ENCODE results near the gene GGT5.
"Not testable (repeated sequence)": the region's sequence is repeated elsewhere in the genome, so short reads cannot be mapped to it uniquely, and the experiment has no call there.

Gene GGT5

GRCh38 chr22:24256736-24257135, 11.9 kb upstream of the GGT5 start:
- not testable (repeated sequence) for H2BK15ac ChIP-seq (ENCODE audit: low read length); H2BK120ac ChIP-seq (ENCODE audit: low read depth, low read length); H4K91ac ChIP-seq (ENCODE audit: low read depth, low read length, poor library complexity); H4K8ac ChIP-seq (ENCODE audit: low read depth, low read length); DNase-seq (ENCODE audit: low spot score); H3K14ac ChIP-seq (ENCODE audit: low read length); H3K79me1 ChIP-seq (ENCODE audit: low read depth, low read length); H3K23ac ChIP-seq (ENCODE audit: low read depth, low read length, poor library complexity); H3K36me3 ChIP-seq (replicated peaks in 1 of 2; ENCODE audit: control insufficient read depth in 2 of 2, insufficient read depth in 2 of 2, low read length in 2 of 2); H3K4me1 ChIP-seq (ENCODE audit: control insufficient read depth in 2 of 2, insufficient read depth in 1 of 2, low read depth in 1 of 2, low read length in 2 of 2); H3K18ac ChIP-seq (ENCODE audit: low read length); H3K27me3 ChIP-seq (ENCODE audit: control insufficient read depth in 3 of 3, insufficient read depth in 3 of 3, low read depth in 1 of 3, low read length in 3 of 3); H3K4me2 ChIP-seq (ENCODE audit: insufficient read depth, low read length, poor library complexity, severe bottlenecking); H3K4me3 ChIP-seq (ENCODE audit: low read length in 2 of 2); H2AK5ac ChIP-seq (ENCODE audit: low read depth, low read length); H2AFZ ChIP-seq (ENCODE audit: low read length); H2BK5ac ChIP-seq (ENCODE audit: low read length); H3K27ac ChIP-seq (replicated peaks; ENCODE audit: low read length); H3K9me3 ChIP-seq (replicated peaks in 1 of 2; ENCODE audit: control insufficient read depth in 2 of 2, insufficient read depth in 1 of 2, low read depth in 1 of 2, low read length in 2 of 2); H3K9ac ChIP-seq (ENCODE audit: low read depth, low read length, poor library complexity); H3K4ac ChIP-seq (ENCODE audit: low read length); H2BK12ac ChIP-seq (ENCODE audit: low read length)
- no CpG with 5 or more reads among the region's 7 CpGs for WGBS, 2 donors (ENCODE audit: extremely low coverage in 2 of 2, insufficient read length in 2 of 2, insufficient replicate concordance in 1 of 2)

- H2BK120ac ChIP-seq (ENCODE audit: low read depth, low read length); H3K9ac ChIP-seq (ENCODE audit: low read depth, low read length, poor library complexity); H3K36me3 ChIP-seq (replicated peaks in 1 of 2; ENCODE audit: control insufficient read depth in 2 of 2, insufficient read depth in 2 of 2, low read length in 2 of 2); DNase-seq (ENCODE audit: low spot score); H4K91ac ChIP-seq (ENCODE audit: low read depth, low read length, poor library complexity); H3K27ac ChIP-seq (replicated peaks; ENCODE audit: low read length); H3K4me3 ChIP-seq (ENCODE audit: low read length in 2 of 2); H2BK12ac ChIP-seq (ENCODE audit: low read length); H2AFZ ChIP-seq (ENCODE audit: low read length); H2BK15ac ChIP-seq (ENCODE audit: low read length); H2AK5ac ChIP-seq (ENCODE audit: low read depth, low read length); H3K23ac ChIP-seq (ENCODE audit: low read depth, low read length, poor library complexity); H3K14ac ChIP-seq (ENCODE audit: low read length); H3K18ac ChIP-seq (ENCODE audit: low read length); H2BK5ac ChIP-seq (ENCODE audit: low read length); H3K4me1 ChIP-seq (ENCODE audit: control insufficient read depth in 2 of 2, insufficient read depth in 1 of 2, low read depth in 1 of 2, low read length in 2 of 2); H4K8ac ChIP-seq (ENCODE audit: low read depth, low read length); H3K4me2 ChIP-seq (ENCODE audit: insufficient read depth, low read length, poor library complexity, severe bottlenecking); H3K27me3 ChIP-seq (ENCODE audit: control insufficient read depth in 3 of 3, insufficient read depth in 3 of 3, low read depth in 1 of 3, low read length in 3 of 3); H3K4ac ChIP-seq (ENCODE audit: low read length); H3K9me3 ChIP-seq (replicated peaks in 1 of 2; ENCODE audit: control insufficient read depth in 2 of 2, insufficient read depth in 1 of 2, low read depth in 1 of 2, low read length in 2 of 2); H3K79me1 ChIP-seq (ENCODE audit: low read depth, low read length): not testable (repeated sequence)
- WGBS, 2 donors (ENCODE audit: extremely low coverage in 2 of 2, insufficient read length in 2 of 2, insufficient replicate concordance in 1 of 2), result no CpG with 5 or more reads among the region's 13 CpGs
Measured at GRCh38 chr22:24256136-24256535, 11.3 kb upstream of the GGT5 start.

GRCh38 chr22:24253126-24253525, 8.2 kb upstream of the GGT5 start:
- not testable (repeated sequence) for H3K4me2 ChIP-seq (ENCODE audit: insufficient read depth, low read length, poor library complexity, severe bottlenecking); H3K9me3 ChIP-seq (replicated peaks in 1 of 2; ENCODE audit: control insufficient read depth in 2 of 2, insufficient read depth in 1 of 2, low read depth in 1 of 2, low read length in 2 of 2); H2AFZ ChIP-seq (ENCODE audit: low read length); H2BK5ac ChIP-seq (ENCODE audit: low read length); H3K4me1 ChIP-seq (ENCODE audit: control insufficient read depth in 2 of 2, insufficient read depth in 1 of 2, low read depth in 1 of 2, low read length in 2 of 2); H3K18ac ChIP-seq (ENCODE audit: low read length); H3K36me3 ChIP-seq (replicated peaks in 1 of 2; ENCODE audit: control insufficient read depth in 2 of 2, insufficient read depth in 2 of 2, low read length in 2 of 2); DNase-seq (ENCODE audit: low spot score); H4K8ac ChIP-seq (ENCODE audit: low read depth, low read length); H2BK12ac ChIP-seq (ENCODE audit: low read length); H3K9ac ChIP-seq (ENCODE audit: low read depth, low read length, poor library complexity); H3K4ac ChIP-seq (ENCODE audit: low read length); H3K14ac ChIP-seq (ENCODE audit: low read length); H2AK5ac ChIP-seq (ENCODE audit: low read depth, low read length); H3K27me3 ChIP-seq (ENCODE audit: control insufficient read depth in 3 of 3, insufficient read depth in 3 of 3, low read depth in 1 of 3, low read length in 3 of 3); H3K4me3 ChIP-seq (ENCODE audit: low read length in 2 of 2); H2BK15ac ChIP-seq (ENCODE audit: low read length); H4K91ac ChIP-seq (ENCODE audit: low read depth, low read length, poor library complexity); H3K27ac ChIP-seq (replicated peaks; ENCODE audit: low read length); H3K23ac ChIP-seq (ENCODE audit: low read depth, low read length, poor library complexity); H3K79me1 ChIP-seq (ENCODE audit: low read depth, low read length); H2BK120ac ChIP-seq (ENCODE audit: low read depth, low read length)
- WGBS, 2 donors (ENCODE audit: extremely low coverage in 2 of 2, insufficient read length in 2 of 2, insufficient replicate concordance in 1 of 2), result no CpG with 5 or more reads among the region's 12 CpGs

GRCh38 chr22:24251286-24251685, 6.4 kb upstream of the GGT5 start:
- H2BK5ac ChIP-seq (ENCODE audit: low read length); H3K4me3 ChIP-seq (ENCODE audit: low read length in 2 of 2); H2BK12ac ChIP-seq (ENCODE audit: low read length); H3K14ac ChIP-seq (ENCODE audit: low read length); H2AK5ac ChIP-seq (ENCODE audit: low read depth, low read length); H3K36me3 ChIP-seq (replicated peaks in 1 of 2; ENCODE audit: control insufficient read depth in 2 of 2, insufficient read depth in 2 of 2, low read length in 2 of 2); DNase-seq (ENCODE audit: low spot score); H4K8ac ChIP-seq (ENCODE audit: low read depth, low read length); H2BK15ac ChIP-seq (ENCODE audit: low read length); H3K27me3 ChIP-seq (ENCODE audit: control insufficient read depth in 3 of 3, insufficient read depth in 3 of 3, low read depth in 1 of 3, low read length in 3 of 3); H3K4me2 ChIP-seq (ENCODE audit: insufficient read depth, low read length, poor library complexity, severe bottlenecking); H2BK120ac ChIP-seq (ENCODE audit: low read depth, low read length); H3K18ac ChIP-seq (ENCODE audit: low read length); H3K79me1 ChIP-seq (ENCODE audit: low read depth, low read length); H4K91ac ChIP-seq (ENCODE audit: low read depth, low read length, poor library complexity); H3K23ac ChIP-seq (ENCODE audit: low read depth, low read length, poor library complexity); H2AFZ ChIP-seq (ENCODE audit: low read length); H3K9me3 ChIP-seq (replicated peaks in 1 of 2; ENCODE audit: control insufficient read depth in 2 of 2, insufficient read depth in 1 of 2, low read depth in 1 of 2, low read length in 2 of 2); H3K9ac ChIP-seq (ENCODE audit: low read depth, low read length, poor library complexity); H3K4ac ChIP-seq (ENCODE audit: low read length); H3K27ac ChIP-seq (replicated peaks; ENCODE audit: low read length); H3K4me1 ChIP-seq (ENCODE audit: control insufficient read depth in 2 of 2, insufficient read depth in 1 of 2, low read depth in 1 of 2, low read length in 2 of 2): not testable (repeated sequence)
- no CpG with 5 or more reads among the region's 28 CpGs for WGBS, 2 donors (ENCODE audit: extremely low coverage in 2 of 2, insufficient read length in 2 of 2, insufficient replicate concordance in 1 of 2)
